K562 (cell line): ENCODE results near the gene S100A10.

ENCODE experiments used
- KAT2B ChIP-seq: IDR thresholded peaks from one replicate; pipeline ENCODE4 v1.6.1; 2012; ENCODE audit warnings: low read depth, mild to moderate bottlenecking, control low read depth, inconsistent platforms, low read length, moderate library complexity
- ZNF232 ChIP-seq: sonication (generic); formaldehyde crosslinking; IDR thresholded peaks from 2 replicates; pipeline ENCODE4 v1.8.0; 2022; ENCODE audit warnings: mild to moderate bottlenecking, missing genetic modification reagents
- ZNF561 ChIP-seq: fragments of 450-650 bp; formaldehyde crosslinking; conservative IDR thresholded peaks from 2 replicates; pipeline ENCODE4 v1.4.0; 2020; ENCODE audit warnings: mild to moderate bottlenecking, moderate library complexity
- TF ChIP-seq, protein P1 (sequence below): fragments of 250-450 bp; sonication (Bioruptor Pico); IDR thresholded peaks from 2 replicates; pipeline ENCODE4 v1.8.0; 2021; ENCODE audit warnings: moderate library complexity, mild to moderate bottlenecking, inconsistent platforms
- TF ChIP-seq, protein P2 (sequence below), 3 experiments: IDR thresholded peaks in 2 of 3; conservative IDR thresholded peaks in 1 of 3; 2 replicates each; pipeline ENCODE4 v1.5.1; 2011 to 2012; ENCODE audit warnings: low read length in 3 of 3, mild to moderate bottlenecking in 3 of 3, control low read depth in 2 of 3, improper control_type of control experiment in 1 of 3, inconsistent platforms in 1 of 3, low read depth in 1 of 3, mixed read lengths in 1 of 3, moderate library complexity in 1 of 3; ENCODE audit not compliant: insufficient read depth in 2 of 3

DNA sequence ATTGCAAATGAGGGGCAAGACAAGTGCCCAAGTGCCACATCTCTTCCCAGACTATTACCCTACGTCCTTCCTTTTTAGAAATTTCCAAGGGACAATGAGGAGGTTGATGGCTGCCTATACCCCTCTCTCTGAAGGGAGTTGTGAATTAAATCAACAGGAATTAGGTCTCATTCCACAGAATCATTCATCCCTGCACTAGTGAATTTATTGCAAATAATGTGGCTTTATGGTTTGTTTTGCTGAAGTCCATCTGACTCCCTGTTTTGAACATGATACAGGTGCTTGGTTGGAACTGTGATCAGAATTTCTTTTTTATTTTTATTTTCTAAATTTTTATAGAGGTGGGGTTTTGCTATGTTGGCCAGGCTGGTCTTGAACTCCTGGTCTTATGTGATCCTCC lies 50.1 kb downstream of the S100A10 start:
- TF ChIP-seq ZNF232 (CRISPR knock-in tag) (no peak), ZNF561 (CRISPR knock-in tag) (no peak), KAT2B (no peak)
- TF ChIP-seq, protein P1, sequence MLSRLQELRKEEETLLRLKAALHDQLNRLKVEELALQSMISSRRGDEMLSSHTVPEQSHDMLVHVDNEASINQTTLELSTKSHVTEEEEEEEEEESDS (CRISPR knock-in tag) = no peak
- TF ChIP-seq, protein P2, sequence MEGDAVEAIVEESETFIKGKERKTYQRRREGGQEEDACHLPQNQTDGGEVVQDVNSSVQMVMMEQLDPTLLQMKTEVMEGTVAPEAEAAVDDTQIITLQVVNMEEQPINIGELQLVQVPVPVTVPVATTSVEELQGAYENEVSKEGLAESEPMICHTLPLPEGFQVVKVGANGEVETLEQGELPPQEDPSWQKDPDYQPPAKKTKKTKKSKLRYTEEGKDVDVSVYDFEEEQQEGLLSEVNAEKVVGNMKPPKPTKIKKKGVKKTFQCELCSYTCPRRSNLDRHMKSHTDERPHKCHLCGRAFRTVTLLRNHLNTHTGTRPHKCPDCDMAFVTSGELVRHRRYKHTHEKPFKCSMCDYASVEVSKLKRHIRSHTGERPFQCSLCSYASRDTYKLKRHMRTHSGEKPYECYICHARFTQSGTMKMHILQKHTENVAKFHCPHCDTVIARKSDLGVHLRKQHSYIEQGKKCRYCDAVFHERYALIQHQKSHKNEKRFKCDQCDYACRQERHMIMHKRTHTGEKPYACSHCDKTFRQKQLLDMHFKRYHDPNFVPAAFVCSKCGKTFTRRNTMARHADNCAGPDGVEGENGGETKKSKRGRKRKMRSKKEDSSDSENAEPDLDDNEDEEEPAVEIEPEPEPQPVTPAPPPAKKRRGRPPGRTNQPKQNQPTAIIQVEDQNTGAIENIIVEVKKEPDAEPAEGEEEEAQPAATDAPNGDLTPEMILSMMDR (IDR thresholded peaks at IDR 0.05 in 2 of 3, conservative IDR thresholded peaks at IDR 0.05 in 1 of 3; ENCODE audit: insufficient read depth in 2 of 3, low read depth in 1 of 3, low read length in 3 of 3) = no peak
